Heart left ventricle (tissue), 13 donors: Measurements from ENCODE around the gene COPG2.

Source experiments
- CTCF ChIP-seq, 12 donors: fragments of 200-600 bp; sonication (generic) in 4 of 12; IDR thresholded peaks; one replicate each; pipeline versions ENCODE4 v1.5.0 to v1.8.0; 2018 to 2022; ENCODE audit warnings: antibody characterized with exemption in 12 of 12, mild to moderate bottlenecking in 5 of 12
- POLR2A ChIP-seq, 2 donors: fragments of 450-650 bp; IDR thresholded peaks; one replicate each; pipeline ENCODE4 v1.6.1; 2017; ENCODE audit warnings: antibody characterized with exemption in 2 of 2, mild to moderate bottlenecking in 2 of 2, moderate library complexity in 2 of 2
- donor health status: ischemic (EF 13 %, LVEDD 7.1; RV severe dilation, severe dysfunction).
- donor health status: DM: no; HTN: yes; CAD: no.
- donor health status: DM: no; HTN: no; CAD: no.
- donor health status: ischemic (EF 25% LVEDD 6.9; RV normal size, moderate dysfunction).
- donor health status: ischemic (EF 25% LVEDD 5.7; RV mildly dilated, moderate dysfunction).
- donor health status: ischemic (EF 35%, LVEDD 5.7; RV mildly dilated, moderate dysfunction).
- donor health status: nonischemic (EF 11% LVEDD 7.7; RV severe dilation, severe dysfunction).
- donor health status: DM: yes; HTN: yes; CAD: no.
- donor health status: PGD.
- donor health status: ischemic (EF 29% LVEDD 5.4; RV normal size, mild dysfunction).
- donor health status: nonischemic (EF 23%, LVEDD 6.1; RV moderate dilation, normal function).

GRCh38 chr7:130641040-130641439 lies 27.5 kb downstream of the COPG2 start:
- TF ChIP-seq CTCF (IDR thresholded peaks at IDR 0.05) = no peak
- TF ChIP-seq POLR2A (IDR thresholded peaks at IDR 0.05) = no peak
